ENCODE measurements around the gene DTD2. TPM values are rescaled to one million over a fixed set of nuclear protein-coding genes. Genes with fewer than 3 reads are reported as not detected.

The DTD2 gene
- total RNA-seq, 5 donors from 2014 or later (not counting 1 experiment from before 2014, with no cell fraction given): 11.3 to 23.6 (median 18.1) TPM

GRCh38 chr14:31425905-31426304, 31.4 kb downstream of the DTD2 start:
- ATAC-seq (replicated peaks in 1 of 4): no peak
- no peak overlapping the region for H3K4me3 Mint-ChIP-seq
- no peaks in the 10 kb centered on the region for H3K36me3 Mint-ChIP-seq
- H3K9me3 Mint-ChIP-seq: no peaks in the 10 kb centered on the region
- DNase-seq: no peak
- peaks cover 0 to under 1% of the 10 kb centered on the region in 2 experiments for H3K4me1 ChIP-seq (ENCODE audit: control insufficient read depth in 1 of 2, extremely low read depth in 1 of 2, insufficient read depth in 2 of 2, low read length in 2 of 2)
- POLR2A ChIA-PET: no interaction called here
- no peaks in the 10 kb centered on the region for H3K27me3 ChIP-seq (replicated peaks in 1 of 2; ENCODE audit: control insufficient read depth in 2 of 2, extremely low read depth in 1 of 2, insufficient read depth in 2 of 2, low read length in 1 of 2)
- H3K4me3 ChIP-seq (ENCODE audit: control insufficient read depth in 1 of 2, extremely low read depth in 1 of 2, low read length in 1 of 2): no peak overlapping the region
- peaks cover 6 to 7% (median 6%) of the 10 kb centered on the region in 3 donors for H3K4me1 Mint-ChIP-seq
- H3K36me3 ChIP-seq (ENCODE audit: control insufficient read depth in 2 of 2, extremely low read depth in 1 of 2, insufficient read depth in 1 of 2, low read length in 1 of 2): no peaks in the 10 kb centered on the region
- H3K27ac ChIP-seq (ENCODE audit: low read length): no peak overlapping the region
- CTCF ChIA-PET: interaction anchor here (0.6 kb wide), 2 partner anchors 25 to 391 kb away, joined by 3 to 4 read pairs; no protein-coding TSS in a partner anchor
- no peak overlapping the region for H3K27ac Mint-ChIP-seq
- H3K27me3 Mint-ChIP-seq: no peaks in the 10 kb centered on the region
- H3K9me3 ChIP-seq: no peaks in the 10 kb centered on the region

GRCh38 chr14:31421200-31421599, 36.1 kb downstream of the DTD2 start:
- WGBS (ENCODE audit: insufficient coverage): no CpG with 5 or more reads among the region's 5 CpGs
- ChIA-PET POLR2A (interaction anchor here in 1 of 2 donors (0.6 to 1.2 kb wide), 4 partner anchors 33 to 1148 kb away, joined by 3 to 4 read pairs (median 3); no protein-coding TSS in a partner anchor), CTCF (interaction anchor here in 1 of 2 donors (1.1 to 2.0 kb wide), 4 partner anchors 25 to 140 kb away, joined by 3 to 5 read pairs (median 4); partner anchors contain the start of genes DTD2 and NUBPL)
- Mint-ChIP-seq H3K4me1 (peaks cover 14 to 32% (median 24%) of the 10 kb centered on the region in 3 donors), H3K36me3 (no peaks in the 10 kb centered on the region), H3K27me3 (no peaks in the 10 kb centered on the region), H3K27ac (peak overlapping the region; percentile 85 to 90), H3K4me3 (peak overlapping the region; percentile 94 to 98 (median 96)), H3K9me3 (no peaks in the 10 kb centered on the region)
- H3K36me3 ChIP-seq (ENCODE audit: control insufficient read depth in 2 of 2, extremely low read depth in 1 of 2, insufficient read depth in 1 of 2, low read length in 1 of 2): no peaks in the 10 kb centered on the region
- H3K4me1 ChIP-seq (ENCODE audit: control insufficient read depth in 1 of 2, extremely low read depth in 1 of 2, insufficient read depth in 2 of 2, low read length in 2 of 2): peaks cover 3% of the 10 kb centered on the region in 2 experiments
- H3K9me3 ChIP-seq: no peaks in the 10 kb centered on the region
- no peak overlapping the region for H3K27ac ChIP-seq (ENCODE audit: low read length)
- no peaks in the 10 kb centered on the region for H3K27me3 ChIP-seq (replicated peaks in 1 of 2; ENCODE audit: control insufficient read depth in 2 of 2, extremely low read depth in 1 of 2, insufficient read depth in 2 of 2, low read length in 1 of 2)
- DNase-seq (no peak), ATAC-seq (replicated peaks in 1 of 4) (no peak)
- H3K4me3 ChIP-seq (ENCODE audit: control insufficient read depth in 1 of 2, extremely low read depth in 1 of 2, low read length in 1 of 2): peak overlapping the region in 1 of 2 donors; percentile 94

GRCh38 chr14:31420319-31421111, 36.8 kb downstream of the DTD2 start, which contains the start of gene HEATR5A:
TSS of gene HEATR5A (minus strand) at chr14:31420550. CDS start at chr14:31402975, 17,575 bp downstream.
- DNase-seq: peak; percentile 78 to 96 (median 89)
- WGBS (ENCODE audit: insufficient coverage): under 1% methylated on average over 53 of the region's 56 CpGs
- H3K27me3 Mint-ChIP-seq: no peaks in the 10 kb centered on the region

GRCh38 chr14:31419967-31420318, 37.4 kb downstream of the DTD2 start:
- Mint-ChIP-seq H3K4me3 (peak overlapping the region; percentile 94 to 98 (median 96)), H3K27me3 (no peaks in the 10 kb centered on the region), H3K9me3 (no peaks in the 10 kb centered on the region), H3K36me3 (no peaks in the 10 kb centered on the region), H3K4me1 (peaks cover 20 to 34% (median 26%) of the 10 kb centered on the region in 3 donors), H3K27ac (peak overlapping the region in 1 of 2 donors; percentile 94)
- ChIA-PET POLR2A (interaction anchor here (1.0 to 1.3 kb wide), 5 partner anchors 9 to 783 kb away, joined by 3 to 12 read pairs (median 5); partner anchors contain the start of genes DTD2 (in 1 of the 2), NUBPL (in 1 of the 2) and RNU6-8 (in 1 of the 2)), CTCF (interaction anchor here (0.8 to 2.1 kb wide), 7 partner anchors 14 to 797 kb away, joined by 3 to 17 read pairs (median 3); partner anchors contain the start of gene DTD2 (in 1 of the 2))
- ATAC-seq (replicated peaks in 1 of 4): peak; percentile 19 to 25 (median 22)
- peak overlapping the region; percentile 94 to 98 for H3K4me3 ChIP-seq (ENCODE audit: control insufficient read depth in 1 of 2, extremely low read depth in 1 of 2, low read length in 1 of 2)
- no peaks in the 10 kb centered on the region for H3K27me3 ChIP-seq (replicated peaks in 1 of 2; ENCODE audit: control insufficient read depth in 2 of 2, extremely low read depth in 1 of 2, insufficient read depth in 2 of 2, low read length in 1 of 2)
- peak overlapping the region; percentile 57 for H3K27ac ChIP-seq (ENCODE audit: low read length)
- no peaks in the 10 kb centered on the region for H3K9me3 ChIP-seq
- H3K4me1 ChIP-seq (ENCODE audit: control insufficient read depth in 1 of 2, extremely low read depth in 1 of 2, insufficient read depth in 2 of 2, low read length in 2 of 2): peaks cover 3% of the 10 kb centered on the region in 2 experiments
- no peaks in the 10 kb centered on the region for H3K36me3 ChIP-seq (ENCODE audit: control insufficient read depth in 2 of 2, extremely low read depth in 1 of 2, insufficient read depth in 1 of 2, low read length in 1 of 2)
- 0% methylated on average over 33 of the region's 33 CpGs for WGBS (ENCODE audit: insufficient coverage)
- peak in 9 of 35 experiments; percentile 0 to 25 (median 2) for DNase-seq

More at GRCh38 chr14:31420319-31421111, 36.8 kb downstream of the DTD2 start, which contains the start of gene HEATR5A:
- ChIA-PET POLR2A (interaction anchor here (0.5 to 1.3 kb wide), 11 partner anchors 10 to 783 kb away, joined by 3 to 12 read pairs (median 4); partner anchors contain the start of genes DTD2 (in 1 of the 2), NUBPL (in 1 of the 2) and RNU6-8 (in 1 of the 2)), CTCF (interaction anchor here (0.7 to 2.1 kb wide), 8 partner anchors 26 to 1139 kb away, joined by 3 to 17 read pairs (median 4); partner anchors contain the start of genes DTD2 (in 1 of the 2) and NUBPL (in 1 of the 2))
- H3K27ac ChIP-seq (ENCODE audit: low read length): peak within 1 kb of the TSS; percentile 57
- Mint-ChIP-seq H3K4me3 (peak within 1 kb of the TSS; percentile 94 to 98 (median 96)), H3K4me1 (peaks cover 14 to 32% (median 24%) of the 10 kb centered on the region in 3 donors), H3K9me3 (no peaks in the 10 kb centered on the region), H3K27ac (peak within 1 kb of the TSS; percentile 85 to 94), H3K36me3 (no peaks in the 10 kb centered on the region)
- H3K27me3 ChIP-seq (replicated peaks in 1 of 2; ENCODE audit: control insufficient read depth in 2 of 2, extremely low read depth in 1 of 2, insufficient read depth in 2 of 2, low read length in 1 of 2): no peaks in the 10 kb centered on the region
- H3K9me3 ChIP-seq: no peaks in the 10 kb centered on the region
- ATAC-seq (replicated peaks in 1 of 4): peak; percentile 96 to 98 (median 97)
- H3K4me1 ChIP-seq (ENCODE audit: control insufficient read depth in 1 of 2, extremely low read depth in 1 of 2, insufficient read depth in 2 of 2, low read length in 2 of 2): peaks cover 3% of the 10 kb centered on the region in 2 experiments
- H3K36me3 ChIP-seq (ENCODE audit: control insufficient read depth in 2 of 2, extremely low read depth in 1 of 2, insufficient read depth in 1 of 2, low read length in 1 of 2): no peaks in the 10 kb centered on the region
- peak within 1 kb of the TSS; percentile 94 to 98 for H3K4me3 ChIP-seq (ENCODE audit: control insufficient read depth in 1 of 2, extremely low read depth in 1 of 2, low read length in 1 of 2)

- DNase-seq (no peak), ATAC-seq (replicated peaks in 1 of 4) (no peak)
- Histone ChIP-seq H3K4me1 (ENCODE audit: control insufficient read depth in 1 of 2, extremely low read depth in 1 of 2, insufficient read depth in 2 of 2, low read length in 2 of 2) (peaks cover 3% of the 10 kb centered on the region in 2 experiments), H3K9me3 (no peaks in the 10 kb centered on the region), H3K27me3 (replicated peaks in 1 of 2; ENCODE audit: control insufficient read depth in 2 of 2, extremely low read depth in 1 of 2, insufficient read depth in 2 of 2, low read length in 1 of 2) (no peaks in the 10 kb centered on the region), H3K4me3 (ENCODE audit: control insufficient read depth in 1 of 2, extremely low read depth in 1 of 2, low read length in 1 of 2) (peak overlapping the region; percentile 94 to 98), H3K27ac (ENCODE audit: low read length) (no peak overlapping the region), H3K36me3 (ENCODE audit: control insufficient read depth in 2 of 2, extremely low read depth in 1 of 2, insufficient read depth in 1 of 2, low read length in 1 of 2) (no peaks in the 10 kb centered on the region)
- Mint-ChIP-seq H3K9me3 (no peaks in the 10 kb centered on the region), H3K4me1 (peaks cover 25 to 37% (median 26%) of the 10 kb centered on the region in 3 donors), H3K36me3 (no peaks in the 10 kb centered on the region), H3K27me3 (no peaks in the 10 kb centered on the region), H3K27ac (no peak overlapping the region), H3K4me3 (peak overlapping the region; percentile 94 to 98 (median 96))
- POLR2A ChIA-PET: interaction anchor here (0.6 to 1.3 kb wide), 4 partner anchors 31 to 790 kb away, joined by 3 to 7 read pairs (median 3); partner anchors contain the start of gene RNU6-8 (in 1 of the 2)
- CTCF ChIA-PET: interaction anchor here (0.6 to 2.1 kb wide), 5 partner anchors 15 to 797 kb away, joined by 3 to 17 read pairs (median 3); partner anchors contain the start of gene DTD2 (in 1 of the 2)
- 0% methylated on average over 1 of the region's 9 CpGs for WGBS (ENCODE audit: insufficient coverage)
Measured at GRCh38 chr14:31419179-31419966, 37.9 kb downstream of the DTD2 start.

Measured in T-cell (primary cell).